Aorta (tissue), 5 donors: Measurements from ENCODE around the gene SAP130. TPM values are rescaled to one million over a fixed set of nuclear protein-coding genes. Genes with fewer than 3 reads are reported as not detected.

Source experiments
- ATAC-seq: fragments of 200-7000 bp; cut with Tn5 transposase; one replicate; pipeline ENCODE4 v1.9.1; 2022; ENCODE audit warnings: moderate library complexity; ENCODE audit not compliant: low FRiP score
- DNase-seq, 2 donors: peaks; one replicate each; pipeline ENCODE4 v3.0.0-alpha.2; 2020
- H3K27ac ChIP-seq, 2 donors: one replicate each; pipeline ENCODE4 v1.5.1; 2013; ENCODE audit warnings: low read length in 2 of 2, mild to moderate bottlenecking in 2 of 2, moderate library complexity in 2 of 2, control low read depth in 1 of 2, inconsistent platforms in 1 of 2, low read depth in 1 of 2
- H3K27me3 ChIP-seq, 2 donors: one replicate each; pipeline ENCODE4 v1.6.1; 2013; ENCODE audit warnings: control low read depth in 1 of 2, low read length in 1 of 2, mild to moderate bottlenecking in 1 of 2, moderate library complexity in 1 of 2; ENCODE audit not compliant: insufficient read depth in 2 of 2, control insufficient read depth in 1 of 2
- H3K36me3 ChIP-seq, 2 donors: one replicate each; pipeline ENCODE4 v1.6.1; 2013; ENCODE audit warnings: control low read depth in 1 of 2, low read length in 1 of 2, mild to moderate bottlenecking in 1 of 2; ENCODE audit not compliant: insufficient read depth in 2 of 2, control insufficient read depth in 1 of 2
- H3K4me1 ChIP-seq, 2 donors: one replicate each; pipeline ENCODE4 v1.6.1; 2013; ENCODE audit warnings: low read length in 2 of 2, control low read depth in 1 of 2, mild to moderate bottlenecking in 1 of 2, moderate library complexity in 1 of 2; ENCODE audit not compliant: insufficient read depth in 2 of 2, control insufficient read depth in 1 of 2
- H3K4me3 ChIP-seq, 2 donors: one replicate each; pipeline ENCODE4 v1.5.1; 2013; ENCODE audit warnings: low read length in 2 of 2, control low read depth in 1 of 2, mild to moderate bottlenecking in 1 of 2
- H3K9me3 ChIP-seq: one replicate; pipeline ENCODE4 v1.6.1; 2013; ENCODE audit warnings: mild to moderate bottlenecking, low read length; ENCODE audit not compliant: control insufficient read depth
- WGBS, 2 donors: extraction: QIAGEN DNeasy Blood & Tissue Kit; methylation state at CpG; one replicate each; pipeline ENCODE4 v1.1.7; 2013; 5-methylcytosine and 5-hydroxymethylcytosine counted together
- intact Hi-C, 2 donors: fragments of 100-400 bp; cut with DNase I; formaldehyde crosslinking; loops; one replicate each; pipeline versions ENCODE4 v1.14.2 to v1.15.0; 2022
- polyA plus RNA-seq, 2 donors: library from polyadenylated mRNA; stranded (reverse); fragments of 200-250 nt; gene quantifications; one replicate each; pipeline ENCODE4 v1.2.3, GENCODE V29; 2013
- total RNA-seq, 2 donors: library from RNA; stranded (reverse); fragmentation: NEBNext Ultra II Directional; extraction: Animal tissue kit (Norgen Biotek cat#: 25700); gene quantifications; one replicate each; pipeline ENCODE4 v1.2.1, GENCODE V29; 2021
- donor health status: healthy with polysubstance abuse.
- donor health status: Bipolar disorder and iron deficiency.
- donor health status: DM: no; HTN: no; CAD: no.
- donor health status: DM: no; HTN: no; CAD: no.
- donor health status: DM: yes; HTN: yes; CAD: no.

The SAP130 gene
- total and polyA plus RNA-seq, 4 donors = 3.6 to 23.8 (median 16.3) TPM

DNA sequence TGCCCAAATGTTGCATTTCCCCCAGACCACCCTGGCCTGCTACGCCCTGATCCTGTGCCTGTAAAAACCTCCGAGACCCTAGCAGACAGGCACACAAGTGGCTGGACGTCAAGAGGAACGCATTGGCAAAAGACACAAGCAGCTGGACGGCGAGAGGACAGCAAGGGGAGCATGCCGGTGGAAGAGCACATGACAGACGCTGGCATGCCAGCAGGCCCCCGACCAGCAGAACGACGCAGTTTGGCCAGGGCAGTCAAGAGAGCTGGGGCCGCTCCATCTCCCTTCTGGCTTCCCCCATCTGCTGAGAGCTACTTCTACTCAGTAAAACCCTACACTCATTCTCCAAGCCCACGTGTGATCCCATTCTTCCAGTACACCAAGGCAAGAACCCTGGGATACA, 42.1 kb downstream of the SAP130 start:
- Histone ChIP-seq H3K4me3 (no peak overlapping the region), H3K36me3 (peaks cover 8 to 12% of the 10 kb centered on the region in 2 donors), H3K9me3 (no peaks in the 10 kb centered on the region), H3K27me3 (no peaks in the 10 kb centered on the region), H3K27ac (no peak overlapping the region), H3K4me1 (no peaks in the 10 kb centered on the region)
- intact Hi-C loops = no loop called here
- whole genome bisulfite sequencing, 2 donors = 91 to 95% methylated on average over 13 of the region's 13 CpGs
- ATAC-seq (no peak), DNase-seq (peak in 1 of 2 donors; percentile 69)

DNA sequence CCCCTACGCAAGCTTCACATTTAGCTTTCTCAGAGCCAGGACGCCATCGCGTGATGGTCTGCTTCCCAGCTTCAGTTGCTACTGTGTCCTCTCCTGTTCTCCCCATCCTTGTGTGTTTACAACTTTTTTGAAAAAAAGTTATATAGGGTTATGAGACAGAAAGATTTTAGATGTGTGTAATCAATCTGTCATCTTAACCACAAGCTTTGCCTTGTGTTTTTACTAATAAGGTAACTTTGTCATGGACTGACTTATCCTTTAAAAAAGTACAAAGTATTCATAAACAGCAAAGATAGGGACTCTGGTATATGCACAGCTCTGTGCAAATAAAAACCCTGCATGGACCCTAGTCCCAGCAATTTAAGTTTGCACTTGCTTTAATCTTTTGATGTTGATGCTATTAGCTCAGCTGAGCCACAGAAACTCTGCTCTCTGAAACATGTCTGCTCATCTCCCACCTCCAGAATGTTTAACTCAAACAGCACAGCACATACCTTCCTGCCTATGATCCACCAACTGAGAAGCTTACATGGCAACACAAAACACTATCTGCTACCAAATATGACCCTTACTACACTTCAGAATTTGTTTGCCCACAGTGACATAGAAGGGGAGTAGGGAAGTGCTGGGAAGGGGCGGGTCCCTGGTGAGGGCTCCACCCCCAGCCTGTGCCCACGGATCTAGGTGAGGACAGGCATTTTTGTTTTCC, 42.7 kb downstream of the SAP130 start:
- Histone ChIP-seq H3K4me1 (no peaks in the 10 kb centered on the region), H3K4me3 (no peak overlapping the region), H3K27me3 (no peaks in the 10 kb centered on the region), H3K9me3 (no peaks in the 10 kb centered on the region), H3K27ac (no peak overlapping the region), H3K36me3 (peaks cover 8 to 12% of the 10 kb centered on the region in 2 donors)
- no peak for ATAC-seq
- DNase-seq = no peak
- intact Hi-C loops = no loop called here
- WGBS, 2 donors = 89 to 90% methylated on average over 6 of the region's 6 CpGs

DNA sequence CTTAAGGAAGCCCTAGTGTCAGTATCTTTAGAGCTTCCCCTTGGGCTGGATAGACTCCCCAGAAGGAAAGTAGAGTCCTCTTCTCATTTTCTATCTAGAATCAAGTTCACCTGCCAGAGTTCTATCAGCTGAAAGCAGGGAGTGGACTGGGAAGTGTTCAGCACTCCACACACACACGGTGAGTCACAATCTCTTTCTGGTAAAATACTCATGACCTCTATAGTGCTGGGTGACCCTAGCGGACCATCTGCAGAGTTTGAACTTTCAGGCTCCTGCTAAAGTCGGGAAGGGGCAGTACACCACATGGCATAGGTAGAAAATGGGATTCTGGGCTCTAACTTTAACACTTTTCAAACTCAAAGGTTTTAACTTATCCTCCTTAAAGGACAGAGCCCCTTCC, 43.3 kb downstream of the SAP130 start:
- no peak for ATAC-seq
- H3K4me1 ChIP-seq = no peaks in the 10 kb centered on the region

DNA sequence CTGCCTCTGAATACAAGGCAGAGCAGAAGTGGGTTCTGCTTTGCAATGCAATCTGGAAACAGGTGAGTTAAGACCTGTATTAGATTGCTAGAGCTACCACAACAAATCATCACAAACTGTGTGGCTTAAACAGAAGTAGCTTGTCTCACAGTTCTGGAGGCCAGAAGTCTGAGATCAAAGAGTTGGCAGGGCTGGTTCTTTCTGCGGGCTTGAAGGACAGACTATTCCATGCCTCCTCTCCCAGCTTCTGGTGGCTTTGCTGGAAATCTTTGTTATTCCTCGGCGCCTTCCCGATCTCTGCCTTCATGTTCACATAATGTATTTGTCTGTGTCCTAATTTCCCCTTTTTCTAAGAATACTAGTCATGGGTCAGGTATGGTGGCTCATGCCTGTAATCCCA, 58.4 kb downstream of the SAP130 start:
- 95 to 97% methylated on average over 4 of the region's 4 CpGs for WGBS, 2 donors
- peaks cover 0 to 6% of the 10 kb centered on the region in 2 donors for H3K36me3 ChIP-seq

More for the DNA sequence above, 43.3 kb downstream of the SAP130 start:
- H3K9me3 ChIP-seq = no peaks in the 10 kb centered on the region
- no peak overlapping the region for H3K27ac ChIP-seq
- H3K27me3 ChIP-seq = no peaks in the 10 kb centered on the region
- no peak overlapping the region for H3K4me3 ChIP-seq
- DNase-seq = no peak
- intact Hi-C loops = no loop called here
- WGBS, 2 donors = 90 to 95% methylated on average over 3 of the region's 3 CpGs
- H3K36me3 ChIP-seq = peaks cover 8 to 12% of the 10 kb centered on the region in 2 donors

DNA sequence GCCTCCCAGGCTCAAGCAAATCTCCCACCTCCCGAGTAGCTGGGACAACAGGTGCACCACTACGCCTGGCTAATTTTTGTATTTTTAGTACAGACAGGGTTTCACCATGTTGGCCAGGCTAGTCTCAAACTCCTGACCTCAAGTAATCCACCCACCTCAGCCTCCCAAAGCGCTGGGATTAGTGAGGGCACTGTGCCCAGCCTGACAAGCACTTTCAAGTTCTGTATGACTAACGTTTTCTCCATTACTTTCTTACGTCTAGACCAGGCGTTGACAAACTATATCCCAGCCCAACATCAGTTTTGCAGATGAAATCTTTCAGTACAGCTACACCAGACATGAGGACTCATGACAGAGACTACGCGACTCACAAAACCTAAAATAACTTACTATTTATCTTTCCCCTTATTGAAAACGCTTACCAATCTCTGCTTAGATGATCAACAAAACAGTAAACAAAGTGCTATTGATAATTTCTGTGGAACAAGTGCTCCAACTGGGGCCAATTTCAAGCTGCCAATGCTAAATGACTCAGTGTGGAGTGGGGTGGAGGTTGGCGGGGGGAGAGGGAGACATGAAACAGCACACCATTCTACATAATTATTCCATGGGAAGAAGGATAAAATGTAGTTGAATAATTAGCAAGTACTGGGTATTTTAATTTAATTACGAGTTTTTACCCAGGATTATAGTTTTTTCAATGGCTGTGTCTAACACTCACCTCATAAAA, 59.1 kb downstream of the SAP130 start:
- Histone ChIP-seq H3K27ac (no peak overlapping the region), H3K4me3 (no peak overlapping the region), H3K27me3 (no peaks in the 10 kb centered on the region), H3K4me1 (no peaks in the 10 kb centered on the region), H3K36me3 (peaks cover 2 to 6% of the 10 kb centered on the region in 2 donors), H3K9me3 (no peaks in the 10 kb centered on the region)
- intact Hi-C loops = no loop called here
- DNase-seq (no peak), ATAC-seq (no peak)
- 89 to 90% methylated on average over 11 of the region's 11 CpGs for WGBS, 2 donors

More for the DNA sequence above, 58.4 kb downstream of the SAP130 start:
- H3K4me1 ChIP-seq = no peaks in the 10 kb centered on the region
- H3K4me3 ChIP-seq = no peak overlapping the region
- no peak overlapping the region for H3K27ac ChIP-seq
- no peaks in the 10 kb centered on the region for H3K27me3 ChIP-seq
- DNase-seq (no peak), ATAC-seq (no peak)
- intact Hi-C loops = no loop called here
- H3K9me3 ChIP-seq = no peaks in the 10 kb centered on the region

DNA sequence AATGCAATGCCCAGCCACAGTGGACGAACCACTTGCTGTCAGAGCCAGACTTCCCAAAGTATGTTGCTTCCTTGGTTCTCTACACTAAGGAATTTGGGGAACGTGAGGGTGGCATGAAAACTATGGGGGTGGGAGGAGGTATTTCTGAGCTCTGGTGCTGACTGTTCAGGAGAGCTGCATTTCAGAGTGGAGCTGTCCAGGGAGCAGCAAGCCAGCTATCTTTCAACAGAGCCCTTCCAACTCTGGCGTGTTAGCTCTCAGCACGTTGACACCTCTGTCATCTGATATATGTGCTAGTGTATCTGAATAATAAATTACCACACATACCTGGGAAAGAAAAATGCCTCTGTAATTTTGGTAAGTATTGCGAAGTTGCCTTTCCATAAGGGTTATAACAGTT, 66.1 kb downstream of the SAP130 start:
- Histone ChIP-seq H3K27ac (no peak overlapping the region), H3K9me3 (no peaks in the 10 kb centered on the region), H3K4me3 (no peak overlapping the region), H3K27me3 (no peaks in the 10 kb centered on the region), H3K36me3 (peaks cover 3 to 7% of the 10 kb centered on the region in 2 donors), H3K4me1 (no peaks in the 10 kb centered on the region)
- ATAC-seq (no peak), DNase-seq (no peak)
- intact Hi-C loops = no loop called here
- 55 to 74% methylated on average over 5 of the region's 5 CpGs for WGBS, 2 donors

DNA sequence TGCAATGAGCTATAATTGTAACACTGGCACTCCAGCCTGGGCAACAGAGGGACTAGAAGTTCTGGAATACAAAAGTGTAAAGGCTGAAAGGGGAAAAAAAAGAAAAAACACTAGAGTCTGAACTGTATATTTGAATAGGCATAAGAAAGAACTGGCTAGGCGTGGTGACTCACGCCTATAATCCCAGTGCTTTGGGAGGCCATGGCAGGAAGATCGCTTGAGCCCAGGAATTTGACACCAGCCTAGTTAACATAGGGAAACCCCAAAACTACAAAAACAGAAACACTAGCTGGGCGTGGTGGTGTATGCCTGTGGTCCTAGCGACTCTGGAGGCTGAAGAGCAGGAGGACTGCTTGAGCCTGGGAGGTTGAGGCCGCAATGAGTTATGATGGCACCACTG, 70.6 kb downstream of the SAP130 start:
- H3K27me3 ChIP-seq = no peaks in the 10 kb centered on the region
- no peak overlapping the region for H3K27ac ChIP-seq
- 96 to 97% methylated on average over 6 of the region's 6 CpGs for WGBS, 2 donors
- no peak overlapping the region for H3K4me3 ChIP-seq
- DNase-seq = no peak
- peaks cover 0 to 7% of the 10 kb centered on the region in 2 donors for H3K4me1 ChIP-seq
- H3K9me3 ChIP-seq = no peaks in the 10 kb centered on the region
- no peak for ATAC-seq
- peaks cover 1 to 4% of the 10 kb centered on the region in 2 donors for H3K36me3 ChIP-seq
- intact Hi-C loops = loop anchor here in 1 of 2 donors (10.0 kb wide), 1 partner anchor 362 kb away; no protein-coding TSS in a partner anchor

DNA sequence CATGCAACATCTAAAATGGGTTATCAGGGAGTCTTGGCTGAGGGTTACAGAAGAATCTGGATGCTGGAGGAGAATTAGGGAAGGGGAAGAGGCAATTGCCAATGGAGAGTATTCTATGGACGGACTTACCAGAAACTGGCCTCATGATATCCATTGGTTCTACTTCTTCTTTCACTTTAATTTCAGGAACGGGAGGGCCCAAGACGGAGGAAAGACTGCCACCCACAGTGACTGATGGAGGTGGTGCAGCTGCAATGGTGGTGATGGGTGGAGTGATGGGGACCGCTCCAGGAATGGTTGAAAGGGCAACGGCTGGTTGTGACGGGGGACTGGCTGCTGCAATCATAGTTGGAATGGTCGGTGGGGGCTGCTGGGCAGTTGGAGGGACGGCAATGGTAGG, 73.0 kb downstream of the SAP130 start:
- Histone ChIP-seq H3K4me3 (no peak overlapping the region), H3K27ac (no peak overlapping the region), H3K9me3 (no peaks in the 10 kb centered on the region), H3K36me3 (peaks cover 4 to 10% of the 10 kb centered on the region in 2 donors), H3K27me3 (no peaks in the 10 kb centered on the region), H3K4me1 (peaks cover 0 to 7% of the 10 kb centered on the region in 2 donors)
- intact Hi-C loops = loop anchor here in 1 of 2 donors (10.0 kb wide), 1 partner anchor 360 kb away; no protein-coding TSS in a partner anchor
- no peak for DNase-seq
- 91 to 93% methylated on average over 8 of the region's 8 CpGs for WGBS, 2 donors
- no peak for ATAC-seq
